GM19351 (cell line): Measurements from ENCODE around the gene PAK2.
"Not testable (repeated sequence)": the region's sequence is repeated elsewhere in the genome, so short reads cannot be mapped to it uniquely, and the experiment has no call there.

Experiments used
- ATAC-seq: cut with Tn5 transposase; IDR thresholded peaks from one replicate; pipeline ENCODE4 v1.9.1; 2021; ENCODE audit warnings: mild to moderate bottlenecking, moderate library complexity; ENCODE audit not compliant: unreplicated experiment

Gene PAK2

DNA sequence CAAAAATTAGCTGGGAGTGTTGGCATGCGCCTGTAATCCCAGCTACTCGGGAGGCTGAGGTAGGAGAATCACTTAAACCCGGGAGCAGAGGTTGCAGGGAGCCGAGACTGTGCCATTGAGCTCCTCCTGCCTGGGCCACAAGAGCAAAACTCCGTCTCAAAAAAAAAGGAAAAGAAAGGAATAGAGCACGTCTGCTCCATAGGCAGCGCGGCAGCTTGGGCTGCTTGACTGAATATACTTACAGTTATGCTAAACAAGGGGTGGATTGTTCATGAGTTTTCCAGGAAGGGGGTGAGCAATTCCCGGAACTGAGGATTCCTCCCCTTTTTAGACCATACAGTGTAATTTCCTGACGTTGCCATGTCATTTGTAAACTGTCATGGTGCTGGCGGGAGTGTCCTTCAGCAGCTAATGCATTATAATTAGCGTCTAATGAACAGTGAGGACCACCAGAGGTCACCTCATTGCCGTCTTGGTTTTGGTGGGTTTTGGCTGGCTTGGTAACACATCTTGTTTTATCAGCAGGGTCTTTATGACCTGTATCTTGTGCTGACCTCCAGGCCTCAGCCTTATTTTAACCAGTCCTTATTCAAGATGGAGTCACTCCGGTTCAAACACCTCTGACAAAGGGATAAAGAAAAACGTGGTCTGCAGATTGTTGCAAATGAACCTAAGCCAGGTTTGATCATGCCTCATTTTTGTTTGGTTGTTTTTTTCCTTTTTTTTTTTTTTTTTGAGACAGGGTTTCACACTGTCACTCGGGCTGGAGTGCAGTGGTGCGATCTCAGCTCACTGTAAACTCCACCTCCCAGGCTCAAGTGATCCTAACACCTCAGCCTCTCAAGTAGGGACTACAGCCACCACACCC is 103.1 kb downstream of the PAK2 start:
- ATAC-seq = no peak

- ATAC-seq = no peak
Measured at GRCh38 chr3:196843435-196844110, 103.9 kb downstream of the PAK2 start.

- ATAC-seq = not testable (repeated sequence)
Measured at GRCh38 chr3:196844235-196845219, 104.9 kb downstream of the PAK2 start.

DNA sequence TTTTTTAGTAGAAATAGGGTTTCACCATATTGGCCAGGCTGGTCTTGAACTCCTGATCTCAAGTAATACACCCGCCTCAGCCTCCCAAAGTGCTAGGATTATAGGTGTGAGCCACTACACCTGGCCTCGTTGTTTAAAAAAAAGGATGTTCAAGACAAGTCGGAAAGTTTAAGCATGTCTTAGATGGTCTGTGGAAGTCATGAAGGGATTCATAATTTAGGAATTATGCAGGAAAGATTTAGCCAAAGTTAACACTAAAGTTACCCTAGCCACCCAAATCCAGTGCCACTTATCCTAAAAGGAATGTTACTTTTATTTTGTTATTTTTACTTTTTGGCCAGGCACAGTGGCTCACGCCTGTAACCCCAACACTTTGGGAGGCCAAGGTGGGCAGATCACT is 108.7 kb downstream of the PAK2 start:
- not testable (repeated sequence) for ATAC-seq

GRCh38 chr3:196849180-196849741 is 109.6 kb downstream of the PAK2 start:
- no peak for ATAC-seq

DNA sequence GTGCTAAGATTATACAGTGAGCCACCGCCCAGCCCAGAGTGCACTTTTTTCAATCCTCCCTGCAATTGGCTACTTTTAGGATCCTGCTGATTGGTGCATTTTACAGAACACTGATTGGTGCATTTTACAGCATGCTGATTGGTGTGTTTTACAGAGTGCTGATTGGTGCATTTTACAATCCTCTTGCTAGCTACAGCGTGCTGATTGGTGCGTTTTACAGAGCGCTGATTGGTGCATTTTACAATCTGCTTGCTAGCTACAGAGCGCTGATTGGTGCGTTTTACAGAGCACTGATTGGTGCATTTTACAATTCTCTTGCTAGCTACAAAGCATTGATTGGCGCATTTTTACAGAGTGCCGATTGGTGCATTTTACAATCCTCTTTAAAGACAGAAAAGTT is 123.3 kb downstream of the PAK2 start:
- not testable (repeated sequence) for ATAC-seq

DNA sequence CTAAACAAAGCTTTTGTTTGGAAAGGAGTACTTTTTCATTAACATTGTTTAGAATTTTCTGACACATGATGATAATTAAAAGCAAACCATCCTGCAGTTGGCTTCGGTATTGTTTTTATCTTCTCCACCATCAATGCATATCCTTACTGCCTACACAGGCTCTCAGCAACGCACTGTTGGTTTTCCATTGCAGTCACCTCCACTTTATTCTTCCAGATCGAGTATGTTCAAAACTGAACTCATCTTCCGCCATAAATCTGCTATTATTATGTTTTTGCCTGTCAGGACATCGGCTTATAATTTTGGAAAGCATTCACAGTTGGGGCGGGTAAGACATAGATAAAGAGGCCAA is 127.5 kb downstream of the PAK2 start:
- no peak for ATAC-seq

DNA sequence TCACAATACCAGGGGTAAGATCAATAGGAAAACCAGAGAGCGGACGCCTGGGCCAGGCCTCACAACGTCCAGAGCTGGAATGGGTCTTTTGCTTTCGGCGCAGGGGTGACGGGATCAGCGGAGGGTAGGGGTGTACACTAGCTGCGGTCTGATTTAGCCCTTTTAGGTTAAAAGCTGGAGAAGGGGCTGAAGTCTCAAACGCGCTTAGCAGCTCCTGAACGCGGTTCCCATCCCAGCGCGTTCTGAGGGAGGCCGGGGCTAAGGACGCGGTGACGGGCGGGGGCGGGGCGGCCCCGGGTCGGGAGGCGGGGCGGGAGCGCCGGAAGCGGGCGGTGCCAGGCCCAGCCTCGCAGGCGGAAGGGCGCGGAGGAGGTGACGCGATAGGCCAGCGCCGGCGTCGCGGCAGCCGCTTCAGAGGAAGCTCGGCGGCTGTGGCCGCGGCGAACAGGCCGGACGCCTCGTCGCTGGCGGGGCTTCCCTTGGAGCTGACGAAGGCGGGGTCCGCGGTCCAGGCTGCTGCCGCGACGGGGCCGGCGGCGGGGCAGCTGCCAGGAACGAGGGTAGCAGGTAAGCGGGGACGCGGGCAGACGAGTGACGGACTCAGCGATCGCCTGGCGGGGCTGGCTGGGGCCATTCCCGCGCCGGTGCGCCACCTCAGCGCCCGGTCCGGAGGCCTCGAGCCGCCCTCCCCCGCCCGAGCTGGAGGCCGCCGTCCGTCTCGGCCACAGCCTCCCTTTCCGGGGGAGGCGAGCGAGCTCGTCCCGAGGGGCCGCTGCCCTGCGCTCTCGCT is 128.0 kb downstream of the PAK2 start, which contains the start of gene SENP5:
Gene SENP5, plus strand, starts transcription at position 414 of the 790 bp plus-strand sequence. CDS start 17,262 bp downstream, outside the sequence.
- peak; percentile 91 for ATAC-seq

- ATAC-seq = peak; percentile 32
Measured at GRCh38 chr3:196868297-196868661, 128.6 kb downstream of the PAK2 start.

DNA sequence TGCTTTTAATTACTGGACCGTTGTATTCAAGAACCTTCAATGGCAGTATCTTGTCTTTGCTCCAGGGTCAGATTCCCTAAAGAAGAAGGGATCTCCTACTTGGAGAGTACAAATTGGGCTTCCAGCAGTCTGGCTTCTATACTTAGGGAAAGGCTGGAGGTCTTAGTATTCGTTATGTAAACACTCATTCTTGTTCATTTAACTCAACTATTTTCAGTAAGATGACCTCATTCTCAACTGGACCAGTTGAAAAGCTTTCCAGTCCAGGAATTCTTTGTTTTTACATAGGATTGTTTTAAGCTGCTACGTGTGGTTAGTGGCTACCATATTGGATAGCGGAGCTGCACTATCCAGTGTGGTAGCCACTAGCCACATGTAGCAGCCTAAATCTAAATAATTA is 132.7 kb downstream of the PAK2 start:
- no peak for ATAC-seq

GRCh38 chr3:196874511-196875094 is 134.9 kb downstream of the PAK2 start:
- ATAC-seq = not testable (repeated sequence)

DNA sequence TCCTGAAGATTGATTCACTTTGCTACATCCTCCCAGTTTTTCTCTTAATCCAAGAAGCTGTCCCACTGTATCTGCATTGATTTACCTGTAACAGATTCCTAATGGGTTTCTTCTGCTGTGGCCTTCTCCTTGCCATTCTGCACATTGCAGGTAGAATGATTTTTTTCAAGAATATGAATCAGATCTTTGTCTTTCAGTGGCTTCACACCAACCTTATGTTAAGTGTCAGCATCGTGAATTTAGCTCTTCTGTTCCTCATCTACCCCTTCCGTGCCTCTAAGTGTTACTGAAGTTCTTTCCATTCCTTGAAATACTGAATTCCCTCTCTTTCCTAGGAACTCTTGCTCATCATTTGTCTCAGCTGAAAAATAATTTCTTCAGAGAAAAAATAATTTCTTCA is 135.6 kb downstream of the PAK2 start:
- no peak for ATAC-seq
